ENCODE measurements around the gene LRRC72.
"Not testable (repeated sequence)": the region's sequence is repeated elsewhere in the genome, so short reads cannot be mapped to it uniquely, and the experiment has no call there.

Gene LRRC72

DNA sequence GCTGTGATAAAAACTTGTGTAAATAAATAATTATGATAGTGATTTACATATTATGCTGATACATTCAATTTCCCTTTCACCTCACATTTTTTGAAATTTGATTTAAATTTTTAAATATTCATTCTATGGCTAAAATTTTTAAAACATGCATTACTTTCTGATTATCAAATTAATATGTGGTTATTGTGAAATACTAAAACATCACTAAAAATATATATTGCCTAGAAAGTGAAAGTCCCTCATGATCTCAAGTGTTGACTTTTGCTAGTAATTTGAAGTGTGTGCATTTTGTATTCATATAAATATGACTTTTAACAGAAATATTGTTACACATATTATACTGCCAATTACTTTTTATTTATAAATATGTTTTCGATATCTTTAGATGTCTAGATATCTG is 3.1 kb downstream of the LRRC72 start:
- no peak for DNase-seq

DNA sequence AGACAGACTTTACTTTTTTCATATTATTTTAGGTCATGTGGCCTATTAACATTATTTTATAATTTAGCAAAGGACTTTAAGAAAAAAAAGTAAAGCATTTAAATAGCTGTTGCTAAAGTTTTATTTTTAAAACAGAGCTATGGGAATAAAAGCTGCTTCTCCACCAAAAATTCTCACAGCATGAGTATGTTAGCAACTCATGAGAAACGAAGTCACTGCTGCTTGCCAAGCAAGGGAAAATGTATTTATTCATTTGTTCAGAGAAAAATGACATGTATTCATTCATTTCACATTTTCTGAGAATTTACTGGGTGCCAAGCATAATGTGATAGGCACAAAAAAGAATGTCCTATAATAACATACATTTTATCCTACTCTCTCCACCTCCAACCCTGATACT is 5.1 kb downstream of the LRRC72 start:
- DNase-seq: no peak

DNA sequence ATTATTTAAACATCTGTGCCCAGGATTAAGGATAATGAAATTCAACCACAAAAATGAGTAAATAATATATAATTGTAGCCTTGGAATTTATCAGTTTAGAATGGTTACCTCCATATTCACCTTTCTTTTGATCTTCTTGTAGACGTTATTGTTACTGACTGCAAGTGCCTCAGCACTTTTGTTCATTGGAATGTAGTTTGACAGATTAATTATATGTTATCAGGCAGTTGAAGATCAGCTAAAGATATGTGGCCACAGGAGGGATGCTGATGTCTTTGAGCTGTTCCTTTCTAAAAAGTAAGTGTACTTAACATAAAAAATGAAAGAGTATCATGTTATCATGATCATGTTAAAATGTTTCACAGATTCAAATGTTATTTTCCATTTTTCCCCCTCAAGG is 5.6 kb downstream of the LRRC72 start:
- no peak for DNase-seq

DNA sequence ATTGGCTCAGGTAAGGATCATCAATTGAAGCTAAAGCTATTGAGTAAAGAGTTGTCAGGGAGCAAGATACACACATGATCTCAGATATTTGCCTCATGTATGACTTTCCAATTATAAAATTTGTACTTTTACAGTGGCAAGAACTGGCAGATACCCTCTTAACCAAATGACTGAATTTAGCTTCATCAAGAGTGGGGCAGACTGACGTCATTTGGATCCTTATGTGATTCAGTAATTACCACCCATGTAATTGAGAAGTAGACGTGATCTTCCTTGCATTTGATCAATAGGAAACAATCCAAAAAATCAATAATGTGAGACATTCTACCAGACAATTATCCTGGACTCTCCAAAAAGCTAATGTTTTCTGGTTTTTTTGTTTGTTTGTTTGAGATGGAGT is 8.9 kb downstream of the LRRC72 start:
- no peak for DNase-seq

DNA sequence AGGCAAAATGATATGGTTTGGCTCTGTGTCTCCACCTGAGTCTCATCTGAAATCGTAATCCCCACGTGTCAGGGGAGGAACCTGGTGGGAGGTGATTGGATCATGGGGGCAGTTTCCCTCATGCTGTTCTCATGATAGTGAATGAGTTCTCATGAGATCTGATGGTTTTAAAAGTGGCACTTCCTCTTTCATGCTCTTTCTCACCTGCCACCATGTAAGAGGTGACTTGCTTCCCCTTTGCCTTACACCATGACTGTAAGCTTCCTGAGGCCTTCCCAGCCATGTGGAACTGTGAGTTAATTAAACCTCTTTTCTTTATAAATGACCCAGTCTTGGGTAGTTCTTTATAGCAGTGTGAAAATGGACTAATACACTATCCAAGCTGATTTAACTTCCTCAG is 13.9 kb downstream of the LRRC72 start:
- DNase-seq: not testable (repeated sequence)

DNA sequence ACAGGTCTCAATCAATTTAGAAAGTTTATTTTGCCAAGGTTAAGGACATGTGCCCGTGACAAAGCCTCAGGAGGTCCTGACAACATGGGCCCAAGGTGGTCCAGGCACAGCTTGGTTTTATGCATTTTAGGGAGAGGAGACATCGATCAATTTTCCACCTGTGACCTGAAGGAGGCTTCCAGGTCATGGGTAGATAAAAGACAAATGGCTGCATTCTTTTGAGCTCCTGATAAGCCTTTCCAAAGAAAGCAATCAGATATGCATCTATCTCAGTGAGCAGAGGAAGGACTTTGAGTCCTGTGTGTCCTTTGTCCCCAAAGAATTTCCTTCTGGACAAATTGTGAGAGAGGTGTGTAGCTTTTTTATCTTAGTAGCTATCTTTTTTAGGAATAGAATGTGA is 15.8 kb downstream of the LRRC72 start:
- no peak for DNase-seq

DNA sequence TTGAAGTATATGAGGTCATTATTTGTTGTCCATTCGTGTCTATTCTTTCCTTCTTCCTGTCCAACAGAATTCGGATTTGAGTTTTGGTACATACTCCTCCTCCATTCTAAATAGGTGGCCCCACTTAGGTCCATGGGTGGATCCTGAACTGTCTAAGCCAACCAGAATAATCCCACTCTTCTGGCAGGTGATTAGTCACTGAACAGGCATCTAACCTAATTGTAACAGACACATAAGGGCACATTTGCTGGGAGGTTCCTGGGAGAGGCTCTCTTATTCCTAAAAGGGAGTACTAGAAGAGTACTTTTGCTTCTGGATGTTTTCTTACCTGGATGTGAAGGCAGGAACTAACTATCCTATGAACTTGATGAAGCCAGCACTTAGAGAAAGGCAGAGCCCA is 16.8 kb downstream of the LRRC72 start:
- DNase-seq: no peak

DNA sequence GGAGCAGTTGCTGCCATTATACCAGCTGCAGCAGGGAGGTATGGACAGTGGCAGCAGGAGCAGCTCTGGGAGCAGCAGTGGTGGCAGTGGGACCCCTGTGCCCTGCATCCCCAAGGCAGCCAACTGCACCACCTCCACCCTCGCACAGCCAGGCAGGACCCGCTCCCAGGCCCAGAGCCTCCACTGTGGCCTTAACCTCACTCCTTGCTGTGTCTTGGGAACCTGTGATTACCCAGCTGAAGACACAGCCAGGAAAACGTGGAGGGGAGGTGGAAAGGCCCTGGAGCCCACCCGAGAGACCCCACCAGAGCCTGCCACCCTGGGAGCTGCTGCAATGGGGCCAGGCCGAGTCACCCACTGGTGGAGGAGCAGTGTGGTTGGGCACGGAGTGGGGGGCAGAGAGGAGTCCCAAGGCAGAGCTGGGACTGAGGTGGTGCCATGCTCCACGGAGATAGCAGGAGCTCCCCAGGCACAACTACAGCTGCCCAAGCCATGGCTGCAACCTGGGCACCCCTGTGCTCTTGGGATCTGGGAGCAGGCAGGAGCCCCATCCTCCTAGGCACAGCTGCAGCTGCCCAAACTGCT is 20.4 kb downstream of the LRRC72 start:
- no peak for DNase-seq

DNA sequence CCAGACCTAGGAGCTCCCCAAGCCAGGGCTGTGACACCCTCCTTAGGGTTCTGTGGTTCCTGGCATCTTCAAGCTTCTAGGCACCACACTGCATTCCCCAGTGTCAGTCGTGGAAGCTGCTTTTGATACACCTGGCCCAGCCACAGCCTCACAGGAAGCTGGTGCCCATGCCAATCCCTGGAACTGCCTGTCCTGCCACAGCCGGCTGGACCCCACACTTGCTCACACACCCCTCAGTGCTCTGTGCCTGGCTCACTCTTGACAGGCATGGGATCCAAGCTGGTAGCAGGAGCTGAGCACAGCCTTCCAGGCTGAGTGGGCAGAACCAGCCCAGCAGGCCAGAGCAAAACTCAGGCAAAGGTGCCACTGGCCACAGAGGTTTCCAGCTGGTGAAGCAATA is 21.8 kb downstream of the LRRC72 start:
- no peak for DNase-seq

DNA sequence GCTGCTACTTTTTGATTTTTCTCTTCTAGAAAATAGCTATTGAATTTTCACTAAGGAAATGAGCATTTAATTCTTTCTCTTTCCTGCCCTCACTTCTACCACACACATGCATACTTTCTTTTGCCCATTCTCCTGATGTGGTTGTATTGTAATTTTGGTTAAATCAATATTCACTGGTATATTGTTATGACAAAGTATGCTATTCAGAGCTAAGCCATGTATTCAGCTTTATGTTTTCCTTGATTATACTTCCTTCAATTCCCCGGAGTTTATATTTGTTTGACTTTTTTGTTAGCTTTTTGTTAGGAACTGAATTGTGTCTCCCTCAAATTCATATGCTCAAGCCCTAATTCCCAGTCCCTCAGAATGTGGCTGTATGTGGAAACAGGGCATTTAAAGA is 24.0 kb downstream of the LRRC72 start:
- no peak for DNase-seq

DNA sequence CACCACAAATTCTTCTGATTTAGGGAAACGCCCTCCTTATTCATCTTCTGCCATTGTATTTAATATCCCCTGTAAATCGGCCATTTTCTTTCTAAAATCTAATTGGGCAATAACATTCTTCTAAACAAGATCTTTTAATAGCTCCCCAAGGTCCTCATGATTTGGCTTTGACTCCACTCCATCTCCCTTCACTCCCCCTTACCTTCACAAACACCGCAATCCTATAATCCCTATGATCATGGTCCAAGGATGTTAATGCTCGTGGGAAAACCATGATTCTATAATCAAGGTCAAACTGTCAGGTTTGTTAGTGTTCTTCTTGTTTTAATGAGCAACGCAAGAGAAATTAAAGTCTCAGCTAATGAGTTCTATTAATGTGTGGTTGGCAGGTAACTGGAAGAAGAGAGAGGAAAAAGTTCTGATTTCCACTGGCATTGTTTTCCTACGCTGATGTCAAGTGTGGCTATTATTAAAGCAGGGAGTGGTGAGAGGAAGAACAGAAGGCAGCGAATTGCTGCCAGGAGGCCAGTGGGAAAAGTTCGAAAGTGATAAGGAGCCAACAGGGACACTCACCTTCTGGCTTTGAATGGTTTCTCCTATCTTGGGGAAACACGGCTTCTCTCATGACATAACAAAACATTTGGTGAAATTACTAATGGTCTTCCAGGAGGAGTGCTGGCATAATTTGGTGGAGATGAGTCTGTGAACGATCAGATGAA is 28.1 kb downstream of the LRRC72 start:
- DNase-seq: no peak

DNA sequence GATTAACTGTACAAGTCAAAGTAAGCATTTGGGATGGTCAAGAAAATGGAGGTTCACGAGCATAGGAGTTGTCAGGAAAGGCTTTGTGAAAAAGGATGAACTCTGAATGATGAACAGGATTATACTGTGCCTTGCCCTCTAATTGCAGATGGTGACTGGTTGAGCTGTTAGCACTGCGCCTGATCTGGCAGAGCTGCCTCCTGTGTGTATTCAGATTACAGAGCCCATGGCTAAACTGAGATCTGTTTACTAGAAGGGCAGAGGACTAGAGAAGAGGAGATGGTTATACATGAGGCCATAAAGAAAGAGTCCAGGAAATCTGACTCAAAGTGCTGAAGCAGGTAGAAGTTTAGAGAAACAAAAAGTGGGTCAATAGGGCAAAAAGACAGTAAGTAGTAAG is 29.7 kb downstream of the LRRC72 start:
- no peak for DNase-seq

DNA sequence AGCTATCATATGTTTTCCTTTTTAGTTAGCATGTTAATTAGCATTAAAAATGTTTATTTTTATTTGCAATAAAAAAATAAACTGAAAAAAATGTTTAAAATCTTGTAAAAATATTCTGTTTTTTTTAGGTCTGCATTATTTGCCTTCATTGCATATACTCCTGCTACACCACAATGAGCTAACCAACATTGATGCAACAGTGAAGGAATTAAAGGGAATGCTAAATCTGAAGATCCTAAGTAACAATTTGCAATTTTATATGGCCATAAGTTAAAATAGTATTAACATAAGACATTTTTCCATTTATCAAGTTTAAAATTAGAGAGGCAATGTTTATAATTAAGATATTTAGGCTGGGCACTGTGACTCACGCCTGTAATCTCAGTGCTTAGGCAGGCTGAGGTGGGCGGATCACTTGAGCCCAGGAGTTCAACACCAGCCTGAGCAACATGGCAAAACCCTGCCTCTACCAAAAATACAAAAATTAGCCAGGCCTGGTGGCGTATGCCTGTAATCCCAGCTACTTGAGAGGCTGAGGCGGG is 32.2 kb downstream of the LRRC72 start:
- DNase-seq: no peak

DNA sequence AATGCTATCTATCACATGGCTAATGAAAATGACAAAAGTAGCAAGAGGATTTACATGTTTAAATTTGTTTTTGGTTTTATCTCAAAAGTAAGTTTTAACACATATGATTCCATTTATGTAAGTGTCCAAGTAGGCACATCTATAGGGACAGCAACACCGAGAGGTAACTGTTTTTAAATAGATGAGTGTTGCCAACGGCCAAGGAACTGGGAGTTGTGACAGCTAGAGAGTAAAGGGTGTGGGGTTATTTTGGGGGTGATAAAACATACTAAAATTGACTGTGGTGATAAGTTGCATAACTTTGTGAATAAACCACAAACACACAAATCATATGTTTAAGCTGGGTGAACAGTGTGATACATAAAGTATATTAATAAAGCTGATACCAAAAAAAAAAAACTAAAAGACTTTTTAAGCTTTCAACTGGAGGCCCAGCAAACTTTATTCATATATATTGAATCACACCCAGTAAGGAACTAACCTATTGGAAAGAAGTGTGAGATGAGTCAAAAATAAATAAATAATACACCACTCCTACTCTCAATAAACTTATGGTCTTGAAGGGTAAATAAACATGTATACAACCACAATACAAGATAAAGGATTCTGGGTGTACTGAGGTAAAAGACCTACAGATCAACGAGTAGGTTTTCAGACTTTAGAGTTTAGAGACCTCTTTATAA is 33.0 kb downstream of the LRRC72 start:
- DNase-seq: no peak

DNA sequence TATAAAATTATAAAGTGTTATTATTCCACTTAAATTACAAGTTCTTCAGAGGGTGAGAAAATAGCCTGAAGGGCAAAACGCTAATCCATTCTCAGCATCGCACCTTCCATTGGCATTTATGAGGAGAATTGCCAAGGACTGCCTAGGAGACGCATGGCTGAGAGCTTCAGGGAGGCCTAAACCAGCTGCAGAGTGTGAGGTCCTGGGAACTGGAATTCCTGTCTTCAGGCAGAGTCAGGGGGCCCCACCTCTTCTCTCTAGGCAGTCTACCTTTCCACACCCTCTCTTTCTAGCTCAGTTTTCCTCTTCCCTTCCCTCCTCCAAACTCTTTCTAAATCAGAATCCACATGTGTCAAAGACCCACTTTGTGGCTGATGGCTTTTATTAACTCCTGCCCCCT is 35.3 kb downstream of the LRRC72 start:
- no peak for DNase-seq

DNA sequence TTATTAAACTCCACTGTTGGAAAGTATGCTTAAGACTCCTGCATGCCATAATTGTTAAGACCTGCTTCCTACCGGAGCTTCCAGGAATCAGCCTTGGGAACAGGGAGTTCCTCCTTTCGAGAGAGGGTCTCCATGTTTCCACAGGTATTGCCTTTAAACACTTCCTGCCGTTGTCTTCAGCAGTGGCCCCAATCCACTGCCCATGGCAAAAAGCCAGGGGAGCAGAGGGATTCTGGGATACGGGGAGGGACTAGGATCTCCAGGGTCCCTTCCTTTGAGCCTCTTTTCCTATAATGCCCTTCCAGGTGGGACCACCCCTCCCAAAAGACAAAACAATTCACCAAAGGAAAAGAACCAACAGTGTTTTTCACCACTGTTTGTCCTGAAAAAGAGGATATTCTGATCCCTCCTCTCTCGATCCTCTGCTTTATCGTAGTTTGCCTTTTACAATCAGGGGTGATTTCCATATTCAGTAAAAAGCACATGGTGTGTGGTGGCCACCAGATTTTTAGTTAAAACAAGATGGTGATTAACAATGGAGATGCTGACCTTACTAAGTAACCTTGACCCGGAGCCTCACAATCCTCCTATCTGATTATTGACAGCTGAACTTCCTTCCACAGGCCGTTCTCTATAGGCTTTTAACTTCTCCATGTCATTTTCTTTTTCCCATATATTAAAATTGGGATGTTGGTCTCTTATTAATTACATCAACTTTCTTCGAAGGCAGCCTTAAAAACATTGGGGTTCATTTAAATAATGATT is 36.0 kb downstream of the LRRC72 start:
- DNase-seq: no peak

DNA sequence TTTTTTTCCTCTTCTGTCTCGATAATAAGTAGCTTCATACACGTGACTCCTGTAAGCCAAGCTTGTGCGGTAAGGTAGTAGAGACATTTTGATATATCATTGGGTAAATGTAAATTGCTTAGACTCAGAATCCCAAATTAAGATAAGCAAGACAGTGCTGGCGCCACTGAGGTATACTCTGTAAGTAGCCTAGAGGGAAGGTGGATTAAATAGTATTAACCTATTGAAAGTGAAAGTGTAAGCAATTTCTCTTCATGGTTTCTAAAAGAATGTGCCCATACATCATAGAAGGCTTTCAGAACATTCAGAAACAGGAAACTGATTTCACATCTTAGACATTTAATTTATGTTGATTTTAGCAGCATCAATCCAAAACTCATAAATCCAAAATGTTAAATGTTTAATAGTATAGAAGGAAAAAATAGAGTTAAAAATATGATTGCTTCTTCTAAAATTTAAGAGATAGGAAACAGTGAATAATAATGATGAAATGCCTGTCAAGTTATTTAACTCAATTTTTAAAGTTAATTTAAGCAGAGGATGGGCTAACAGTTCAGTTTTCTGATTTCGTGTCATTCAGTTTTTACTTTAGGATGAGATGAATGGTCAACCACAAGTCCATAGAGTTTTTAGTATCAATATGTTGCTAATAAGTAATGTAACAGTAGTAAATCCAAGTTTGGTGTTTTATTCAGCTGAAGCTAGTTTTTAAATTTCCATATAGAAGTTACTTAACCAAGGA is 36.8 kb downstream of the LRRC72 start:
- no peak for DNase-seq

DNA sequence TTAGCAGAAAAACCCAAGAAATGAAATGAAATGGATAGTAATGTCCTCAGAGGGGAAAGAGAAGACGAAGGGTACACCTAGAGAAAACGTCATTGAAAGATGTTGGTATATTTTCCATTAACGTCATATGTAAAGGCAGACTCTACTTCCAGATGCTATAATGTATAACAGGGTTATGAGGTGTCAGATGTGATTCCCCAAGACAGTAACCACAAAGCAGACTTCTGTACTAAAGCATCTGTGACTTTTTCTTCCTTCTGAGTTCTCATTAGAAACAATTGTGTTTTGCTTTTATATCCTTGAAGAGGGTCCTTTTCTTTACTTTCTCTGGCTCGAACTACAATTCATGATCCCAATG is 37.4 kb downstream of the LRRC72 start:
- no peak for DNase-seq

DNA sequence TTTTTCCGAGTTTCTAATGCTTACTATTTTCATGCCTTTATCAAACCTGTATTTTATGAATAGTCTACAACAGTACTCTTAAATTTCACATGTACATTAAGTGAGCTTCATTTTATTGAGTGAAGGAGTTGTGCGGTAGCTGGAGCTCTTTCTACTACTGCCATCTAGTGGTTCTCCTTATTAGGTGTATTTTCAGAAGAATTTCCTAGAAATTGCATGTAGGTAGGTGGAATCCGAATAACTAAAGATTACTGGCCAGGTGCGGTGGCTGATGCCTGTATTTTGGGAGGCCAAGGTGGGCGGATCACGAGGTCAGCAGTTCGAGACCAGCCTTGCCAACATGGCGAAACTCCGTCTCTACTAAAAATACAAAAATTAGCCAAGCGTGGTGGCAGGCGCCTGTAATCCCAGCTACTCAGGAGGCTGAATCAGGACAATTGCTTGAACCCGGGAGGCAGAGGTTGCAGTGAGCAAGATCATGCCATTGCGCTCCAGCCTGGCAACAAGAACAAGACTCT is 38.3 kb downstream of the LRRC72 start:
- no peak for DNase-seq

DNA sequence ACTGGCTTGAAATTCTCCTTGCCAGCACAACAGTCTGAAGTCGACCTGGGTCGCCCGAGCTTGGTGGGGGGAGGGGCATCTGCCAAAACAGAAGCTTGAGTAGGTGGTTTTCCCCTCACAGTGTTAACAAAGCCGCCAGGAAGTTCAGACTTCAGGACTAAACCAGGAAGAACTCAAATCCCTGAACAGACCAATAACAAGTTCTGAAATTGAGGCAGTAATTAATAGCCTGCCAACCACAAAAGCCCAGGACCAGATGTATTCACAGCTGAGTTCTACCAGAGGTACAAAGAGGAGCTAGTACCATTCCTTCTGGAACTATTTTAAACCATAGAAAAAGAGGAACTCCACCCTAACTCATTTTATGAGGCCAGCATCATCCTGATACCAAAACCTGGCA is 45.3 kb downstream of the LRRC72 start:
- DNase-seq: no peak

DNA sequence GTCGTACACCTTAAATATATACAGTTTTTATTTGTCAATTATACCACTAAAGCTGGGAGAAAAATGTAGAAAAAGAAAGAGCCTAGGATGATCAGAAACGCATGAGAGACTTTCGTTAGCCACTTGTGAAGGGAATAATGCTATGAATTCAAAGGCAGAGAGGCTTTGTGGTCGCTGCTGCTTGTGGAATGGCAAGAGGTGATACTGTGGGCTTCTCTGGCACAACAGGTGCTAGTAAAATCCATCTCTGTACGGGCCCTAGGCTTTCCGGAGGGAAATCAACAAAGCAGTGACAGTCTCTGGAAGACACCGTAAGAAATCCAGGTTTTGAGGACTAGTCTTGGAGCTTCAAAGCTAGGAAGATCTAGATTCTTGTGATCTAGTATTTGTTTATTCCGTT is 52.6 kb downstream of the LRRC72 start:
- no peak for DNase-seq

DNA sequence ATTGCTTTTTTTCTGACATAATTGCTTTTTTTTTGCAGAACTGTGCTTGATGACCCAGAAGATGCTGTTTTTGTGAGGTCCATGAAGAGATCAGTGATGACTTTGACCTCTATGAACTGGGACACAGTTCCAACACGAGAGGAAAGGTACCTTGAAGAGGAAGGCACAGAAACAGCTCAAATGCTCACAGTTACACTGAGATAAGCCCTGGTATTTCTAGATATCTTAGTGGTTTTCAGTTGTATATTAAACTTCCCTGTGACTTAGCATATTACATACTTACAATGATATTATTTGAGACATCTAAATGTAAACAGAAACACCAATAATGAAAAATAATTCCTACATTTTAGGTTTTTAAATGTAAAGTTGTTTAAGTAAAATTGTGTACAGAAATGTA is 54.7 kb downstream of the LRRC72 start:
- no peak for DNase-seq

DNA sequence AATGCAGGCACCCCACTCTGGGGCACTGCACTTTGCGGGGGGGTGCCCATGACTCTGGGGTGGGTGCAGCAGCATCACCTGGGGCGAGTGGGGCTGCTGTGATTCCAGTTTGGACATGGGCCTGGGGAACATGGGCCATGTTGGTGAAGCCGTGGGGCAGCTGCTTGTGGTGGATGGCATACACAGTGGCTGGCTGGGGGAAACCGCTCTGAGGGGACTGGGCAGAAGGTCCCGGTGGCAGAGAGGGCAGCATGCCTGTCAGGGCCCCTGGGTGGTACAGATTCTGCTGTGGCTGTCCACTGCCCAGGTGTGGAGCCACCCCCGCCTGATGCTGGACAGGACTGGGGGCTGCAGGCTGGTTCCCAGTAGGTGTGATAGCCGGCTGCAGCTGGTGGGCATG is 57.2 kb downstream of the LRRC72 start:
- no peak for DNase-seq

Measured in activated naive CD4-positive, alpha-beta T cell (primary cell).